Transverse colon (tissue), 4 donors: ENCODE measurements around the gene SQSTM1. TPM values are rescaled to one million over a fixed set of nuclear protein-coding genes. Genes with fewer than 3 reads are reported as not detected.

ENCODE experiments used
- DNase-seq: peaks from one replicate; pipeline ENCODE4 v3.0.0-alpha.2; 2019
- H3K27ac ChIP-seq, 4 donors: fragments of 200-600 bp; sonication (generic); 2 replicates each; pipeline ENCODE4 v1.5.1; 2016 to 2018; ENCODE audit warnings: inconsistent platforms in 4 of 4
- H3K27me3 ChIP-seq: fragments of 200-600 bp; sonication (generic); 2 replicates; pipeline ENCODE4 v1.5.1; 2017; ENCODE audit warnings: inconsistent platforms
- H3K36me3 ChIP-seq, 4 donors: fragments of 200-600 bp; sonication (generic); 2 replicates each; pipeline ENCODE4 v1.5.1; 2017 to 2019; ENCODE audit warnings: inconsistent platforms in 4 of 4
- H3K4me1 ChIP-seq, 4 donors: fragments of 200-600 bp; sonication (generic); 2 replicates each; pipeline ENCODE4 v1.5.1; 2017 to 2020; ENCODE audit warnings: inconsistent platforms in 4 of 4
- H3K4me3 ChIP-seq, 4 donors: fragments of 200-600 bp; sonication (generic); 1 replicate in 1 of 4; 2 replicates in 3 of 4; pipeline versions ENCODE4 v1.5.1 to v1.6.1; 2017 to 2019; ENCODE audit warnings: inconsistent platforms in 4 of 4
- H3K9me3 ChIP-seq, 2 donors: fragments of 200-600 bp; sonication (generic); 2 replicates each; pipeline ENCODE4 v1.5.1; 2017 to 2019; ENCODE audit warnings: inconsistent platforms in 2 of 2
- POLR2A ChIP-seq: fragments of 450-650 bp; IDR thresholded peaks from one replicate; pipeline ENCODE4 v1.6.1; 2016; ENCODE audit warnings: antibody characterized with exemption, mild to moderate bottlenecking, moderate library complexity
- POLR2AphosphoS5 ChIP-seq, 3 donors: sonication (generic); formaldehyde crosslinking; IDR thresholded peaks; one replicate each; pipeline ENCODE4 v1.6.1; 2016; ENCODE audit warnings: antibody characterized with exemption in 3 of 3
- WGBS, 2 donors: methylation state at CpG; one replicate each; pipeline ENCODE4 v1.1.5; 2018; ENCODE audit warnings: low coverage in 1 of 2; 5-methylcytosine and 5-hydroxymethylcytosine counted together
- in situ Hi-C, 4 donors: fragments of 200-750 bp; cut with MboI; loops; one replicate each; pipeline versions ENCODE4 v1.15.0 to v1.15.1; 2017; ENCODE audit warnings: low sequenced_read_pairs in 3 of 4, low pct_ligation_motif_present in 1 of 4, low pct_unique_long_range_greater_than_20kb in 1 of 4
- intact Hi-C: fragments of 100-400 bp; cut with DNase I; formaldehyde crosslinking; loops from one replicate; pipeline ENCODE4 v1.15.1; 2023; ENCODE audit warnings: low total_unique reads
- small RNA-seq, 4 donors: library from RNA; depleted of rRNA; stranded (forward); fragments of <200 nt; gene quantifications; one replicate each; pipeline ENCODE3, GENCODE V24; 2016
- total RNA-seq, 4 donors: library from RNA; depleted of rRNA; stranded (reverse); fragments of >200 nt; gene quantifications; one replicate each; pipeline ENCODE4 v1.1.0, GENCODE V29; 2016

Gene SQSTM1
- total RNA-seq, 4 donors from 2014 or later = 250 to 620 (median 432) TPM

- Histone ChIP-seq H3K27me3 (no peaks in the 10 kb centered on the region), H3K9me3 (peaks cover 4 to 14% of the 10 kb centered on the region in 2 donors), H3K27ac (no peak overlapping the region), H3K4me3 (no peak overlapping the region), H3K36me3 (peaks cover 0 to 53% (median 22%) of the 10 kb centered on the region in 4 donors), H3K4me1 (no peaks in the 10 kb centered on the region)
- intact Hi-C loops (no loop called here), in situ Hi-C loops (no loop called here)
- no peak for DNase-seq
- WGBS, 2 donors = 92 to 100% methylated on average over 2 to 11 of the region's 11 CpGs
- no peak for TF ChIP-seq POLR2A
- TF ChIP-seq POLR2AphosphoS5 (IDR thresholded peaks at IDR 0.05) = no peak
Observed at GRCh38 chr5:179887095-179887494, 66.4 kb downstream of the SQSTM1 start.

Small RNA genes lying within 50 kb of the gene (small RNA-seq; reads per million reads assigned to genes)
- 0 to 0.28 (median 0.14) reads per million in 4 donors for gene MIR1229
- 0 reads per million in 4 donors for gene RF00019

Other genes starting within 250 kb of the SQSTM1 start
- 100 to 1,000 TPM; 358 to 910 (median 594) TPM for gene HNRNPH1, start 197.2 kb upstream of the SQSTM1 start, total RNA-seq
- gene CBY3, start 139.9 kb upstream of the SQSTM1 start, total RNA-seq = not detected
- 100 to 1,000 TPM; 124 to 398 (median 270) TPM for gene CANX, start 121.9 kb upstream of the SQSTM1 start, total RNA-seq
- gene MAML1, start 88.1 kb upstream of the SQSTM1 start, total RNA-seq = 10 to 100 TPM; 22.8 to 28.7 (median 27.3) TPM
- gene LTC4S, start 26.9 kb upstream of the SQSTM1 start, total RNA-seq = 1 to 10 TPM in 3 of 4 donors, not detected in 1; 3.0 to 3.8 (median 3.2) TPM
- 1,000 to 10,000 TPM in 1 of 4 donors, 100 to 1,000 TPM in 3; 495 to 1,114 (median 787) TPM for gene MGAT4B, start 14.0 kb upstream of the SQSTM1 start, total RNA-seq
- gene MRNIP, start 37.9 kb downstream of the SQSTM1 start, total RNA-seq = 100 to 1,000 TPM in 1 of 4 donors, 10 to 100 TPM in 3; 24.7 to 124 (median 42.9) TPM
- 100 to 1,000 TPM in 2 of 4 donors, 10 to 100 TPM in 2; 90.5 to 178 (median 127) TPM for gene TBC1D9B, start 87.0 kb downstream of the SQSTM1 start, total RNA-seq